Activated naive CD4-positive, alpha-beta T cell treated with anti-CD3 and anti-CD28 coated beads, Interleukin-2, amount 10 ng/mL, durations not matched to agents 7 days and 5 days (primary cell): ENCODE measurements around the gene SPA17.

ENCODE experiments used
- CTCF ChIA-PET: fragments of 350-600 bp; sonication (Branson Sonifier 250); formaldehyde crosslinking; loops from one replicate; lab custom pipeline; 2021; ENCODE audit warnings: antibody characterized with exemption; lab: Charles Lee
- DNase-seq: peaks from one replicate; pipeline ENCODE4 v3.0.0-alpha.2; 2020
- H3K27ac Mint-ChIP-seq: one replicate; pipeline ENCODE4 v1.8.0; 2021; ENCODE audit warnings: mild to moderate bottlenecking, moderate library complexity, mixed read lengths
- H3K27me3 Mint-ChIP-seq: one replicate; pipeline ENCODE4 v1.8.0; 2021; ENCODE audit warnings: mild to moderate bottlenecking, mixed read lengths
- H3K36me3 Mint-ChIP-seq: one replicate; pipeline ENCODE4 v1.8.0; 2021; ENCODE audit warnings: mixed read lengths
- H3K4me1 Mint-ChIP-seq: one replicate; pipeline ENCODE4 v1.8.0; 2021; ENCODE audit warnings: mixed read lengths
- H3K4me3 Mint-ChIP-seq: one replicate; pipeline ENCODE4 v1.8.0; 2021; ENCODE audit warnings: mild to moderate bottlenecking, moderate library complexity, mixed read lengths
- H3K9me3 Mint-ChIP-seq: one replicate; pipeline ENCODE4 v1.8.0; 2021; ENCODE audit warnings: mixed read lengths

Gene SPA17

GRCh38 chr11:124739479-124740276 is 66.0 kb downstream of the SPA17 start, which contains the start of gene NRGN:
TSS of gene NRGN (plus strand) at chr11:124739942. CDS start at chr11:124740085, 143 bp downstream.
- CTCF ChIA-PET = interaction anchor here (1.0 to 1.4 kb wide), 2 partner anchors 16 to 69 kb away, joined by 3 to 4 read pairs; no protein-coding TSS in a partner anchor
- DNase-seq = peak; percentile 90
- no peaks in the 10 kb centered on the region for H3K36me3 Mint-ChIP-seq
- peak within 1 kb of the TSS; percentile 81 for H3K4me3 Mint-ChIP-seq
- H3K9me3 Mint-ChIP-seq = no peaks in the 10 kb centered on the region
- peaks cover 72% of the 10 kb centered on the region for H3K27me3 Mint-ChIP-seq
- H3K4me1 Mint-ChIP-seq = peaks cover 19% of the 10 kb centered on the region
- H3K27ac Mint-ChIP-seq = no peak within 1 kb of the TSS

GRCh38 chr11:124740277-124740882 is 66.7 kb downstream of the SPA17 start:
- Mint-ChIP-seq H3K9me3 (no peaks in the 10 kb centered on the region), H3K4me3 (peak overlapping the region; percentile 81), H3K36me3 (no peaks in the 10 kb centered on the region), H3K27ac (no peak overlapping the region), H3K4me1 (peaks cover 22% of the 10 kb centered on the region), H3K27me3 (peaks cover 75% of the 10 kb centered on the region)
- CTCF ChIA-PET = interaction anchor here (1.0 to 1.4 kb wide), 4 partner anchors 13 to 70 kb away, joined by 3 to 7 read pairs (median 4); no protein-coding TSS in a partner anchor
- peak; percentile 68 for DNase-seq

- Mint-ChIP-seq H3K36me3 (no peaks in the 10 kb centered on the region), H3K4me3 (no peak overlapping the region), H3K27ac (no peak overlapping the region), H3K27me3 (peaks cover 62% of the 10 kb centered on the region), H3K9me3 (no peaks in the 10 kb centered on the region), H3K4me1 (peaks cover 33% of the 10 kb centered on the region)
- DNase-seq = no peak
- CTCF ChIA-PET = interaction anchor here (0.6 to 5.3 kb wide), 5 partner anchors 16 to 124 kb away, joined by 3 to 67 read pairs (median 3); partner anchors contain the start of gene ESAM
Measured at GRCh38 chr11:124742555-124742954, 68.9 kb downstream of the SPA17 start.

DNA sequence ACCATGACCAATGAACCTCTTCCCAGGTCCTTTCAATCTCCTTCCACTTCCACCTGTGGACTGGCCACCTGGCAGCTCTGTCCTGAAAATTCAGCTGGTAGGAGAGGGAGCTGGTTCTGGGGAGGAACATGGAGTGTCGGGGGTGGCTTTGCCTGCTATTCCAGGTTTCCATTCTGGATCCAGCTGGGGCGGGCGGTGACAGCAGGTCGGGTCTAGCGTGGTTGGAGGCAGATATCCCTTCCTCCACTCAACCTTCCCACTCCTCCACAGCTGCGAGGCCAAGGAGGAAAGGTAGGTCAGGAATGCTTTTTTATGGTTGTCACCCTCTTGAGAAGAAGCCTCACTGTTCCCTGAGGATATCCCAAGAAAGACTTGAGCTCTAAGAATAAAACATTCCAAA is 69.3 kb downstream of the SPA17 start:
- Mint-ChIP-seq H3K27me3 (peaks cover 57% of the 10 kb centered on the region), H3K36me3 (no peaks in the 10 kb centered on the region), H3K4me3 (no peak overlapping the region), H3K27ac (no peak overlapping the region), H3K9me3 (no peaks in the 10 kb centered on the region), H3K4me1 (peaks cover 38% of the 10 kb centered on the region)
- DNase-seq = no peak
- CTCF ChIA-PET = interaction anchor here (0.7 to 5.3 kb wide), 3 partner anchors 15 to 123 kb away, joined by 3 to 67 read pairs (median 3); partner anchors contain the start of gene ESAM

DNA sequence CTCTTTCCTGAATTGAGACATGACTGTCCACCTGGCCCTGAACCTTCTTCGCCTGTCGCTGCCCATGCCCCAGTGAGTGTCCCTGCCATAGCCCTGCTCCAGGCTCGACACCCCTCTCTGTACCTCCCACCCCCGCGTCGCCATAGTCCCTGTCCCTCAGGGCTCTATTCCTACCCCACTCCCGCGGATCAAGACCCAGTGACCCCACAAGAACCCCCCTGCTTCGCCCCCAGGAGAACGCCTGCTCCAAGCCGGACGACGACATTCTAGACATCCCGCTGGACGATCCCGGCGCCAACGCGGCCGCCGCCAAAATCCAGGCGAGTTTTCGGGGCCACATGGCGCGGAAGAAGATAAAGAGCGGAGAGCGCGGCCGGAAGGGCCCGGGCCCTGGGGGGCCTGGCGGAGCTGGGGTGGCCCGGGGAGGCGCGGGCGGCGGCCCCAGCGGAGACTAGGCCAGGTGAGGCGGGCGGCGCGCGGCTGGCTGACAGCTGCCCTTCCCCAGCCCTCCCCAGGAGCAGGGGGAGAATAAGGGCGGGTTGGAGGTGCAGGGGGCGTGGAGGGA is 71.6 kb downstream of the SPA17 start:
- no peaks in the 10 kb centered on the region for H3K9me3 Mint-ChIP-seq
- no peaks in the 10 kb centered on the region for H3K36me3 Mint-ChIP-seq
- H3K27me3 Mint-ChIP-seq = peaks cover 56% of the 10 kb centered on the region
- peak overlapping the region; percentile 51 for H3K4me3 Mint-ChIP-seq
- H3K27ac Mint-ChIP-seq = no peak overlapping the region
- DNase-seq = no peak
- peaks cover 48% of the 10 kb centered on the region for H3K4me1 Mint-ChIP-seq
- CTCF ChIA-PET = interaction anchor here (0.8 to 5.3 kb wide), 9 partner anchors 11 to 101 kb away, joined by 3 to 67 read pairs (median 9); partner anchors contain the start of gene ESAM

DNA sequence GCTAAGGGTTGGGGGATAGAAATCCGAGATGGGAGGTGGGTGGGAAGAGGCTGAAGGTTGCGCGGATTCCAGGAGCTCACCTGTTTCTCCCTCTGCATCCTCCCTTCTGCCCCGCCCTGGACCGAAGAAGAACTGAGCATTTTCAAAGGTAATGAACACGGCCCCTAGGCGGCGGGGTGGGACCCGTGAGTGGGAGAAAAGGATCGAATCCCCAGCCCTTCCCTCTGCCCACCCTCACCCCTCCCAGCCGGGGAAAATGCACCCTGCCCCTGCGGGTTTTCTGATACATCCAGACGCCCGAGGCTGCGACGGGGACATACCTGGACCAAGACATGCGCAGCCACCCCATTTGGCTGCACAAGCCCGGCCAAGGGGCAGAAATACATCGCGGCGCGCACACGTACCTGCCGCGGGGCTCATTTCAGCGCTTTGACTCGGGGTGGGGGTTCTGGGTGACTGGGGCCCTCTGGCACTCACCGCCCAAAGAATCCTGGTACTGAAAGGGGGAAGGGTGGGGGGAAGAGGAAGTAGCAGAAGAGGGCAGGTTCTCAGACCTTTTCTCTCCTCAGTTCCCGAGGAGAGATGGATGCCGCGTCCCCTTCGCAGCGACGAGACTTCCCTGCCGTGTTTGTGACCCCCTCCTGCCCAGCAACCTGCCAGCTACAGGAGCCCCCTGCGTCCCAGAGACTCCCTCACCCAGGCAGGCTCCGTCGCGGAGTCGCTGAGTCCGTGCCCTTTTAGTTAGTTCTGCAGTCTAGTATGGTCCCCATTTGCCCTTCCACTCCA is 72.3 kb downstream of the SPA17 start:
- H3K27me3 Mint-ChIP-seq = peaks cover 57% of the 10 kb centered on the region
- H3K4me3 Mint-ChIP-seq = peak overlapping the region; percentile 84
- DNase-seq = peak; percentile 55
- peak overlapping the region; percentile 86 for H3K27ac Mint-ChIP-seq
- CTCF ChIA-PET = interaction anchor here (0.6 to 5.3 kb wide), 18 partner anchors 9 to 106 kb away, joined by 3 to 67 read pairs (median 4); partner anchors contain the start of genes ESAM, SIAE and SPA17
- no peaks in the 10 kb centered on the region for H3K36me3 Mint-ChIP-seq
- H3K9me3 Mint-ChIP-seq = no peaks in the 10 kb centered on the region
- H3K4me1 Mint-ChIP-seq = peaks cover 48% of the 10 kb centered on the region

GRCh38 chr11:124746621-124747243 is 73.0 kb downstream of the SPA17 start:
- Mint-ChIP-seq H3K27ac (peak overlapping the region; percentile 86), H3K36me3 (no peaks in the 10 kb centered on the region), H3K4me1 (peaks cover 47% of the 10 kb centered on the region), H3K27me3 (peaks cover 55% of the 10 kb centered on the region), H3K4me3 (peak overlapping the region; percentile 84), H3K9me3 (no peaks in the 10 kb centered on the region)
- peak; percentile 86 for DNase-seq
- CTCF ChIA-PET = interaction anchor here (0.6 to 5.3 kb wide), 18 partner anchors 9 to 119 kb away, joined by 3 to 67 read pairs (median 4); partner anchors contain the start of genes ESAM, SIAE and SPA17
